AG09309 (cell line): ENCODE results near the gene ST6GAL1.

ENCODE experiments used
- DNase-seq: peaks from one replicate; pipeline ENCODE4 v3.0.0-alpha.2; 2010; ENCODE audit warnings: low read depth
- H3K4me3 ChIP-seq: 2 replicates; pipeline ENCODE4 v1.5.1; 2011; ENCODE audit warnings: mild to moderate bottlenecking, low read depth, low read length, moderate library complexity; ENCODE audit not compliant: control insufficient read depth
- TF ChIP-seq, protein P1 (sequence below): IDR thresholded peaks from 2 replicates; pipeline ENCODE4 v1.5.1; 2011; ENCODE audit warnings: mild to moderate bottlenecking, low read depth, low read length, inconsistent platforms; ENCODE audit not compliant: insufficient read depth, control insufficient read depth; ENCODE audit errors: missing control alignments

Gene ST6GAL1

DNA sequence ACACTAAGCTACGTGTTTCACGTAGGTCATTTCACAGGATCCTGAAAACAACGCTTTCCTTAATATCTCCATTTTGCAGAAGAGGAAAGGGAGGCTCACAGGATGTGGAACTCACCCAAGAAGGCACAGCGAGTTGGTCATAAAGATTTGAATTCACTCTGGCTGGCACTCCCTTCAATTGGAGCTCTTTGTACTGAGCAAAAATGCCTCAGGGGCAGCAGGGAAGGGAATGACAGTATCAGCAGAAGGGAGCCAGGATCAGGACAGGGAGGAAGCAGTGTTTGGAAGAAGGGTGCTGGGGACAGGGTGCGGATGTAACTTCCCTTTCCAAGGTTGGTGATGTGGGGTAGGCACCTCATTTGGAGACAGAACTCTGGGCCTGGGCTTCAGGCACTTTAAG is 1.1 kb upstream of the ST6GAL1 start:
- no peak for DNase-seq
- TF ChIP-seq, protein P1, sequence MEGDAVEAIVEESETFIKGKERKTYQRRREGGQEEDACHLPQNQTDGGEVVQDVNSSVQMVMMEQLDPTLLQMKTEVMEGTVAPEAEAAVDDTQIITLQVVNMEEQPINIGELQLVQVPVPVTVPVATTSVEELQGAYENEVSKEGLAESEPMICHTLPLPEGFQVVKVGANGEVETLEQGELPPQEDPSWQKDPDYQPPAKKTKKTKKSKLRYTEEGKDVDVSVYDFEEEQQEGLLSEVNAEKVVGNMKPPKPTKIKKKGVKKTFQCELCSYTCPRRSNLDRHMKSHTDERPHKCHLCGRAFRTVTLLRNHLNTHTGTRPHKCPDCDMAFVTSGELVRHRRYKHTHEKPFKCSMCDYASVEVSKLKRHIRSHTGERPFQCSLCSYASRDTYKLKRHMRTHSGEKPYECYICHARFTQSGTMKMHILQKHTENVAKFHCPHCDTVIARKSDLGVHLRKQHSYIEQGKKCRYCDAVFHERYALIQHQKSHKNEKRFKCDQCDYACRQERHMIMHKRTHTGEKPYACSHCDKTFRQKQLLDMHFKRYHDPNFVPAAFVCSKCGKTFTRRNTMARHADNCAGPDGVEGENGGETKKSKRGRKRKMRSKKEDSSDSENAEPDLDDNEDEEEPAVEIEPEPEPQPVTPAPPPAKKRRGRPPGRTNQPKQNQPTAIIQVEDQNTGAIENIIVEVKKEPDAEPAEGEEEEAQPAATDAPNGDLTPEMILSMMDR: no peak
- H3K4me3 ChIP-seq: no peak overlapping the region

DNA sequence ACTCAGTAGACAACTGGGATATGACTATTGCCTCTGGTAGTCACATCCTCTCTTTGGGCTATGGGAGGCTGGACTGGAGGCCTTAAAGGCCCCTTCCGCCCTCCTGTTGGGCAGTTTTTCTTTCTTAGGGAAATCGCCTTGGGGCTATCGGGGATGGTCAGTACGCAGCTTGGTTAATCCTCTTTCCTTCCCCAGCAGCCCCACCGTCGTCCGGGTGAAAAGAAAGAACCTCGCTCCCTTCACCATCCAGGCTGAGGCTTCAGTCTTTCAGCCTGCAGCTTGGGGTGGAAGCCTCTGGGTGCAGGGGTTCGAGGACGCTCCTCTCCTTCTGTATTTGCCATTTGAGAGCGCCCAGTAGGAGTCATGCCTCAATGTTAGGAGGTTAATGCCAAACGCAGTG is 641 bp upstream of the ST6GAL1 start:
- no peak overlapping the region for H3K4me3 ChIP-seq
- TF ChIP-seq, protein P1: no peak
- DNase-seq: no peak

DNA sequence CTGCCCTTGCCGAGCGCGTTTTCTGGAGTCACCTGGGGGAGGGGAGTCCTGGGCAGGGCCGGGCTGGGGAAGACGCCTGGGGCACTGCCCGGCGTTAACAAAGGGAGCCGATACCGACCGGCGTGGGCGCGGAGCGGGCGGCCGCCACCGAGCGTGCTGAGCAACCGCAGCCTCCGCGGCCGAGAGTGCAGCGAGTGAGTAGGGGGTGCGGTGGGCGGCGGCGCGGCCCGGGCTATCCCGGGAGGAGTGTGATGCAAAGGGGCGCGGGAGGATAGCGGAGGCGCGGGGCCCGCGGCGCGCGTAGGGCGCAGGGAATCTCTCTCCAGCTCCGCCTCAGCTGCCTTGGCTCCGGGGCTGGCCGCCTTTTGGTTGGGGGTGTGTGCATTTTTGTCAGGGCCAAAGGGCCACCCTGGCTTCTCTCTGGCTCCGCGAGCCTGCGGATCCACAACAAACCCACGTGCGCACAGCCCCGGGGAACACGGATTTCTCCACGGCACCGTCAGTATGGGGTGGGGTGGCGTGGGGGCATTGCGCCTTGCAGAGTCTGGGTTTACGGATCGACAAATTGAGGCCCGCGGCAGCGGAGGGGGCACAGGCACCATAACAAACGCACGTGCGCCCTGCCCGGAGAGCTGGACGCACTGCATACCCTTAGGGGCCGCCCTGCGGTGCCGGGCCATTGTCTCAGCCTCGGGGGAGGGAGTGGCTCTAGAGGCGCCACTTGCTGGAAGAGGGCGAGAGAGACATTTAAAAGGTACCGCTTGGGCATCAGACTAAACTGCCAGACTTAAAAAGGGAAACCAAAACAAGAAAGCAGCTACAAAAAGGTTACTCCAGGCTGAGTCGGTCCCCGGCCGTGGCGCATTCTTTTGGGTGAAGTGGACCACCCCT is 560 bp downstream of the ST6GAL1 start:
- peak overlapping the region; percentile 59 for H3K4me3 ChIP-seq
- no peak for DNase-seq
- TF ChIP-seq, protein P1: no peak

DNA sequence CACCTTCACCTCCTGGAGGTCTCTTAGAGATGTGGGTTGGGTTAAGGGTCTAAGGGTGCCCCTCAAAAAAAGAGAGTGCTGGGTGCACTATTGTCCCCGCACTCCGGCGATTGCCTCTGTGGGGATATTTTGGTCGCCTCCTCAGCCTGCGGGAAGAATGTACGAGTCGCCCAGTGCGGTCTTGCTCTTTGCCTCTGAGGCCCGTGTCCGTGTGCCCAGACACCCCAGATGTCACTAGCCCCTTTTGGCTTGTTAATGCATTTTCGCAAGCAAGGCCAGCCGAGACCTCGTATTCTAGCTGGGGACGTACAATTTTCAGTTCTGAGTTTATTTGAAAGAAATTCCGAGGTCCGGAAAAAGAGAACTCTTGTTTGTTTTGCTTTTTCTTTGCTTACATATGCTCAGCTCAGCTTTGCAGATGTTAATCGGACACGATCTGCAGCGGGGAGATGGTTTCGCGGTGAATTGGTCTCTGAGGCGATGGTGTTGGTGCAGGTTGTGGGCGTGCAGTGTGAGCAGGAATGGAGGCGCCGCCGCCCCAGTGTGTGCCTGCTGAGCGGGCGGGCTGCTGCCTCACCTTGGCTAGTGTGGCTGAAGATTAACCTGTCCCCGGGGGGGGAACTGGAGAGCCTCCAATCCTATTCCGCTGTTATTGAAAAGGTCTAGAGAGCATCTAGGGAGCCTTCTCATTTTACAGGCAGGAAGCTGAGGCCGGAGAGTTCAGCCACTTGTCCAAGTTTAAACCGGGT is 1.4 kb downstream of the ST6GAL1 start:
- H3K4me3 ChIP-seq: peak overlapping the region; percentile 59
- TF ChIP-seq, protein P1: no peak
- no peak for DNase-seq

DNA sequence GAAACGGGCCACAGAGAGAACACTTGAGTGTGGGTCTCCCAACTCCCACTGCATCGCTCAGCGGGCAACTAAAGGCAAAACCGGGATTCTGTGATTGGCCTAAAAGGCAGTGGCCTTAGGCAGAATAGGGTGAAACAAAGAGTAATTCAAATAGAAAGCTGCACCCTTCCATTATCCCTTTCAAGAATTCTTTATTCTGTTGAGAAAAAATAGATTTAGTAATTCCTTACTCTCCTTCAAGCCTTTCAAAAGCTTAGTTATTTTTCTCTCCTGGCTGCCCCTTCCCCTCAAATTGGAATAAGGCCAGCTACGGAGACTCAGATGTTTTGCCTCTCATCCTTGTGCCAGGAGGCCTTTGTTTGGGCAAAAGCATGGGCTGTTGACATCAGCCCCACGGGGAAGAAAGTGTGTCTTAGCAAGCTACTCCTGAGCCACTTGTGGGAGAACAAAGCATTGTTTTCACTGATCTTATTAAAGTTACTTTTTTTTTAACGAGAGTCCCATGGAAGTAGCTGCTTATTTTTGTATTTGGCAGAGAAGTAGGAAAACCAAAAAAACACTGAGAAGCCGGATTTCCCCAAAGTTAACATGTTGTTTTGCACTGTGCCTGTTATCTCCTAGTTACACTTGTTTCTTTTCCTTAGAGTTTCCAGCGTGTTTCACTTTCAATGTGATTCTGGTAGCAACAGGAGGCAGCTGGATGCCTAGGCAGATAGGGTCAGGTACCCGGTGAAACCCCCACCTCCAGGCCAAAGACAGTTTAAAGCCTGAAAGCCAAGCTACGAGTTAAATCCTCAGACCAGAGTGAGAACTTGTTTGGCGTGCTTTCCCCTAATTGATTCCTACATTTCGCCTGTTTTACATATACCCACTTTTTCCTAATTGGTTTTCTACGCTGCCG is 2.2 kb downstream of the ST6GAL1 start:
- no peak overlapping the region for H3K4me3 ChIP-seq
- TF ChIP-seq, protein P1: no peak
- no peak for DNase-seq

DNA sequence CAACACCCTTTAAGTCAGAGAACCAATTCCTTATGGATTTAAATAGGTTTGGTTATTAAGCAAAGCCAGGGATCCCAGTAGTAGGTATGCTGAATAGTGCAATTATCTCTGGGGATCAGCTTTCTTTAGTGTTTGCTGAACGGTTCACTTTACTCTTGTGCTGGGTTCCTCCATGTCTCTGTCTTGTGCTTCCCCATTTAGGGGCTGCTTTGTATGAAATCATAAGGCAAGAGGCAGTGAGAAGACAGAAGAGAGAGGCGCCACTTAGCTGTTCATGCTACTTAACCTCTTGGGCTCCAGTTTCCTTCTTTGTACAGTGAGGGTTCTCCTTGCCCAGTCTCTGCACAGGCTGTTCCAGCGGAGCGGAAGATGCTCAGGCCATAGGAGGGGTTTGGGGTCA is 3.5 kb downstream of the ST6GAL1 start:
- TF ChIP-seq, protein P1: no peak
- no peak for DNase-seq
- no peak overlapping the region for H3K4me3 ChIP-seq
